ENCODE results near the gene NAALADL2.

DNA sequence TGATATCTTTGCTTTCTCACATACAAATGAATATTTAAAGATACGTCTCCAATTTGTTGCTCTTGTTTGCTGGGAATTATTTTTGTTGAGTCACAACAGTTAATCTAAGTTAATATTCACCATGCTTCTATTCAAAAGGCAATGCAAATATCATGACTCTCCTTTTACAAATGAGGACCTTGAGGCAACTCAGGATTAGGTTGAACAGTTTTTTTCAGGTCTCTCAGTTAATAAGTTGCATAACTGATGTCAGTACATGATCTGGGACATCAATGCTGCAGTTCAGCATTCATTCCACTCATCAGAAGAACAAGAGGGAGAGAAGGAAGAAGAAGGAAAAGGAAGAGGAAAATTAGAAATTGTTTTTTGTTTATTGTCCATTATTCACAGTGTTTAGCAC, 781 bp upstream of the NAALADL2 start:
- TF ChIP-seq EZH2 (IDR thresholded peaks at IDR 0.05) (no peak), POLR2AphosphoS5 (IDR thresholded peaks at IDR 0.05; ENCODE audit: borderline replicate concordance, low read depth, low read length) (no peak)
